LoVo (cell line): ENCODE data around the gene LRRC70.
"Not testable (repeated sequence)": the region's sequence is repeated elsewhere in the genome, so short reads cannot be mapped to it uniquely, and the experiment has no call there.

Experiments
- DNase-seq: peaks from one replicate; pipeline ENCODE4 v3.0.0-alpha.2; 2016; ENCODE audit warnings: low spot score

Gene LRRC70, protein sequence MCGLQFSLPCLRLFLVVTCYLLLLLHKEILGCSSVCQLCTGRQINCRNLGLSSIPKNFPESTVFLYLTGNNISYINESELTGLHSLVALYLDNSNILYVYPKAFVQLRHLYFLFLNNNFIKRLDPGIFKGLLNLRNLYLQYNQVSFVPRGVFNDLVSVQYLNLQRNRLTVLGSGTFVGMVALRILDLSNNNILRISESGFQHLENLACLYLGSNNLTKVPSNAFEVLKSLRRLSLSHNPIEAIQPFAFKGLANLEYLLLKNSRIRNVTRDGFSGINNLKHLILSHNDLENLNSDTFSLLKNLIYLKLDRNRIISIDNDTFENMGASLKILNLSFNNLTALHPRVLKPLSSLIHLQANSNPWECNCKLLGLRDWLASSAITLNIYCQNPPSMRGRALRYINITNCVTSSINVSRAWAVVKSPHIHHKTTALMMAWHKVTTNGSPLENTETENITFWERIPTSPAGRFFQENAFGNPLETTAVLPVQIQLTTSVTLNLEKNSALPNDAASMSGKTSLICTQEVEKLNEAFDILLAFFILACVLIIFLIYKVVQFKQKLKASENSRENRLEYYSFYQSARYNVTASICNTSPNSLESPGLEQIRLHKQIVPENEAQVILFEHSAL

DNA sequence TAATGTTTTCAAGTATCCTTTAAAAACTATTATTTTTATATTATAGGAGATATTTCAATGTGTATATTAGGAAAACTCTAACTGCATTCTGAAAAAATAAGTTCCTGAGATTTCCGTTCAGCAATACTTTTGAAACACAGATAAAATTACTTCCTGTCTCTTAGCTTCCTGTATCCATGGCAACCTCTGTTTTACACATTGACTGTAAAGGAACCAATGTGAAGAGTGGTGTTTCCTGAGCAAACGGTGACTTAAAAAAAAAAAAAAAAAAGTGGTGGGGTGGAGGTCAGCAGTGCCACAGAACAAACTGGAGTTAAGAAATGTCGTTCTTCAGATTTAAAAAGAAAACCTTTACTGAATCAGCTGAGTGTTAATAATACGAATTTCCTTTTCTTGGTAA lies at the start of gene LRRC70:
Gene LRRC70, plus strand, starts transcription at position 280 of the 400 bp plus-strand sequence. CDS start 620 bp downstream, outside the sequence.
- DNase-seq: no peak

DNA sequence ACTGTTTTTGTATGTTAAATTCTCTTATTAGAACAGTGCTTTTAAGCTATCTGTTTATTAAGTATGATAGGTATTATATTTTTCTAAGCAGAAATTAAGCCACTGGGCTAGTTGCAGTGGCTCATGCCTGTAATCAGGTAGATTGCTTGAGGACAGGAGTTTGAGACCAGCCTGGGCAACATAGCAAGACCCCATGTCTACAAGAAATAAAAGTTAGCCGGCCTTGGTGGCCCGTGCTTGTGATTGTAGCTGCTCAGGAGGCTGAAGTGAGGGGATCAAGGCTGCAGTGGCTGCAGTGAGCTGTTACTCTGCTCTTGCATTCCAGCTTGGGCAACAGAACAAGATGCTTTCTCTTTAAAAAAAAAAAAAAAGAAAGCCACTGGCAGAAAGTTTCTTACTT lies 45.0 kb upstream of the LRRC70 start:
- DNase-seq: no peak

DNA sequence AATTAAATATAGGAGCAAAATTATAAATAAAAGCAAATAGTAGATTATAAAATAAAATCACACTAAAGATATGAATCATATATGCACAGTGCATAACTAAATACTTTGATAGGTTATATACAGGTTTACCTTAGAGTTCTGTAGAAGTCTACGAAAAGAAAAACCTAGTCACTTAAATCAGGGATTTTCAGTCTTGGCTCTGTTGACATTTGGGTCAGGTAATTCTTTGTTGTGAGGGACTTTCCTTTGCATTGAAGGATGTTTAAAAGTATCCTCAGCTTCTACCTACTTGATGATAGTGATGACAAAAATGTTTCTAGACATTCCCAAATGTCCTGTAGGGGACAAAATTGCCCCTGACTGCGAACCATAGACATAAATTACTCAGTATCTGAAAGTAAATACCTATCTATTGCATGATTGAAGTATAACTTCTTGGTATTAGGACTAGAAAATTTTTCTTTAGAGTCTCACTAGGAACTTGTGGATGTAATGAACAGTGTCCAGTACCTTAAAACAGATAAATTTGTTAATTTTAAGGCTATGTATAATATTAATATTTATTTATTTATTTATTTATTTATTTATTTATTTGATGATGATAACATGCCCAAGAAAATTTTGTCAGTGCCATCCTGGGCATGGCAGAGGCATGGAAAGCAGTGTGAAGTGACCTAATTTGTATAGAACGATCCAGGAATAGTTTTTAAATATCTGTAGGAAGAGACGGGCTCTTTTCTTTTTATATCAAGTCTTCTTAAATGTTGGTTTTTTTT lies 44.0 kb upstream of the LRRC70 start:
- no peak for DNase-seq

DNA sequence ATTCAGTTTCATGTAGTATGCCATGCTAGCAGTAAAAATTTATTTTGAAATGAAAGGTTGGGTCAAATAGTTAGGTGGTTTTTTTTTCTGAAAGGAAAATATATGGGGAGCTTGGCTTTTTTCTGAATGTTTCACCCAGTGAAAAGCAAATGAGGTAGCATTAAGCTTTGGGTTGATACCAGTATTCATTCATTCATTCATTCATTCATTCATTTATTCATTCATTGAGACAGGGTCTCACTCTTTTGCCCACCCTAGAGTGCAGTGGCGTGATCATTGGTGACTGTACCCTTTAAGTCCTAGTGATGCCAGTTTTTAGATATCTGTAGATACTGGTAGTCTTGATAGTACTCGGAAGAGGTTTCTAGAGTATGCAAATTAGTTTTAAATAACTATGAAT lies 42.4 kb upstream of the LRRC70 start:
- no peak for DNase-seq

DNA sequence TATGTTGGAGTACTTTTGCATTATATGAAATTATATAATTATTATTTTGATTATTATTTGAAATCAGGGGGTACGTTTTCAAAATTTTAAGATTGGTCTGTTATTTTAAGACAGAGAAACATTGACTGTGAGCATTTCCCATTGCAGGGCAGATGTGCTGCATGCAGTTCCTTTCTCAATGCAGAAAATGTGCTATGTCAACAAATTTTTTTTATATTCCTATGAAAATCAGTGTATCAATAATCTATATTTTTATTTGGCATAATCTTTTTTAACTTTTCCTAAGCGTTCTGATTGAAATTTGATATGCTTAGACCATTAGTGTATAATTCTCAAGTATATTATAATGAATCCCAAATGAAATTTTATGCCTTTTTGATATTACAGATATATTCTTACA lies 41.8 kb upstream of the LRRC70 start:
- DNase-seq: no peak

DNA sequence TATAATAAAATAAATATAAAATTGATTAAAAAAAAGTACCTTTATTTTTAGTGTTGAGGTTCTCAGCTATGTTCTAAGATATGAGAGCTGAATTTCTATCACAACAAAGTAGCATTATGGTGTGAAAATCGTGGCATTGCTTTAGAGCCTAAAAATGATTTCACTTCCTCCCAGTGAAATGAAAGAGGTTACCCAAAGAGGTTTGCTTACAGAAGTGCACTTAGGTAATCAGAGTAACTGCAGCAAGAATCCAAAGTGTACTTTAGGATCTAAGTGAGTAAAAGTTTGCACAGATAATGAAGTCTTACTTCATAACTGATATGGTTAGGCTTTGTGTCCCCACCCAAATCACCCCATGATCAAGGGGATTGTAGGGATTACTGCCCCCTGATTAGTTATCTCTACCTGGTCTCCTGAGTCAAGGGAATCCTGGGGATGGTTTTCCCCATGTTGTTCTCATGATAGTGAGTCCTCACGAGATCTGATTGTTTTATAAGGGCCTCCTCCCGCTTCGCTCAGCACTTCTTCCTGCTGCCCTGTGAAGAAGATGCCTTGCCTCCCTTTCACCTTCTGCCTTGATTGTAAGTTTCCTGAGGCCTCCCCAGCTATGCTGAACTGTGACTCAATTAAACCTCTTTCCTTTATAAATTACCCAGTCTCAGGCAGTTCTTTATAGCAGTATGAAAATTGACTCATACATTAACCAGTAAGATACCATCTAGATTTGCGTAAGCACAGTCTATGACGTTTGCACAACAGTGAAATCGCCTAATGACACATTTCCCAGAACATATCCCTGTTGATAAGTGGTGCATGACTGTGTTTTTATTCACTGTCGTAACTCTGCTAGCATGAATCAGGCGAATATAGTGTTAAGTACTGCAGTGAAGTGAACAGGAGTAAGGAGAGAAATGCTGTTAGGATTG lies 40.3 kb upstream of the LRRC70 start:
- DNase-seq: no peak

DNA sequence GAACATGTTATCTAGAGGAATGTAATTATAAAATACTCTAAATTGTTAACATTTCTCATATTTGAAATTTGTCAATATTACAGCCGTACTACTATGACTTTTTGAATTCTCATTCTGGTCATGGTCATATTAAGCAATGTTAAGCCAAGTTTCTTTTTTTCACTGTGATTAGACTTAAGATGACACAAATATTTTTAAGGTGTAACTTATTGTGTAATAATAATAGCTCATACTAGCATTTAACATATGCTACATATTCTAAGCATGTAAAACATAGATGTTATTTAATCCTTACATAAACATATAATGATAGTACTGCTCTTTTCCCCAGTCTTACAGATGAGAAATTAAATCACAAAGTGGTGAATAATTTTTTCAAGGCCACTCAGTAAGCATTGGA lies 35.9 kb upstream of the LRRC70 start:
- DNase-seq: no peak

DNA sequence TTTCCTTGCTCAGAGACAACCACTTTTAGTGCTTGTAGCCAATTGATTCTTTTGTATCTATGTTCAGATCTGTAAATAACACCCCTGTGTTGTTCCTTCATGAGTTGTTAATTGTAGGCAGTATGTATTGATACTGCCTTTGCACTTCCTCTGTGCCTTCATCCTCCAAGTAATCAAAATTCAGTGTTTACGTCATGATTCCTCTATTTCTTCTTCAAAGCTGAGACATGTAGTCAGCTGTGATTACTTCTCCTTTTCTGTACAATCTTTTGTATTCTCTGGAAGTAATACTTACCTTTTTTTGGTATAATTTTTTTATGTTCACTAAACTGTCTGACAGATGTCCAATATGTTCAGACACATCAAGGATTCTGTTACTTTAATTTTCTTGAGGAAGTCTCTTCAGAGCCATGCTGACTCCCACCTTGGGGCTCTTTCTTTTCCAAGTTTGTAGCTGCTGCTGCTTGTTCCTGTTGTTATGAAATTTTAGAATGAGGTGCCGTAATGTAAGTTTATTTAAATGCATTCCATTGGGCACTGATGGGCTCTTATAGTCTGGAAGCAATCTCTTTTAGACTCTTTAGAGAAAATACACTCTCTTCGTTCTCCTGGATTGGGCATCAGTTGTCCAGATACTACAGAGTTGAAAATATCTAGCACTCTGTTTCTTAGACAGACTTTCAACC lies 30.5 kb upstream of the LRRC70 start:
- DNase-seq: no peak

DNA sequence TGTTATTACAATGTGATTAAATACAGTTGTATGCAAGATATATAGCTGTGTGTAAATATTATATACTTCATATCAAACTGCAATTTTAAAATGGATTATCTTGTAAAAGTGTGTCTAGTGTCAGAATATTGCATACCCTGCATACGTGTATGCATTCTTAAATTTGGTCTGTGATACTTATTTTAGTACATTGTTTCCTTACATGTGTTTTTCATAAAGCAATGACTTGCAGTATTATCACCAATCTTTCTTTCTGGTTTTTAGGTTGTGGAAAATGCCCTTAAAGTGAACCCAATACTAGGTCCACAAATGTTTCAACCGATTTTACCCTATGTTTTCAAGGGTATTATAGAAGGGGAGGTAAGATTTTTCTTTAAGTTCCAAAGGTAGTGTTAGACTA lies 28.5 kb upstream of the LRRC70 start:
- no peak for DNase-seq

DNA sequence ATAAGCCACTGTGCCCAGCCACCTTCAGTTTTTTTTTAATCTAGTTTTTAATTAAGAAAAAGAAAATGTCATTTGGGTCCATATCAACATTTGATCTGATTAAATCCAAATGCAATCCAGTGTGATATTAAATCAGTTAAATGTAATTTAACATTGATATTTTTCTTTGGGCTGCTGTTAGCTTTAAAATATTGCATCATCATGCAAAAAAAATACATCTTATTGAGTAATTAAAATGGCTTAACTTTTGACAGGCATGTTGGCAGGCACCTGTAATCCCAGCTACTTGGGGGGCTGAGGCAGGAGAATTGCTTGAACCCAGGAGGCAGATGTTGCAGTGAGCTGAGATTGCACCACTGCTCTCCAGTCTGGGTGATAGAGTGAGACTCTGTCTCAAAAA lies 22.7 kb upstream of the LRRC70 start:
- no peak for DNase-seq

DNA sequence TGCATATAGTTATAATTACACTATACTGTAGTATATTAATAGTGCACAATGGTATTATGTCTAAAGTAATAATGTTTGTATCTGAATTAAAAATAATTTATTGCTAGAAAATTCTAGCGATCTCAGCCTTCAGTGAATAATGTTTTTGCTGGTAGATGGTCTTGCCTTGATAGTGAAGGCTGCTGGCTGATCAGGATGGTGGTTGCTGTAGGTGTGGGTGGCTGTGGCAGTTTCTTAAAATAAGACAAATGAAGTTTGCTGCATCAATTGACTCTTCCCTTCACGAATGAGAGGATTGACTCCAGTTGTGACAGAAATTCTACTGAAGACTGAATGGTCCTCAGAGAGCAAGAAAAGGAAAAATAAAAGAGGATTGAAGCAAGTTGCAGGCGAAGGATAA lies 19.7 kb upstream of the LRRC70 start:
- no peak for DNase-seq

DNA sequence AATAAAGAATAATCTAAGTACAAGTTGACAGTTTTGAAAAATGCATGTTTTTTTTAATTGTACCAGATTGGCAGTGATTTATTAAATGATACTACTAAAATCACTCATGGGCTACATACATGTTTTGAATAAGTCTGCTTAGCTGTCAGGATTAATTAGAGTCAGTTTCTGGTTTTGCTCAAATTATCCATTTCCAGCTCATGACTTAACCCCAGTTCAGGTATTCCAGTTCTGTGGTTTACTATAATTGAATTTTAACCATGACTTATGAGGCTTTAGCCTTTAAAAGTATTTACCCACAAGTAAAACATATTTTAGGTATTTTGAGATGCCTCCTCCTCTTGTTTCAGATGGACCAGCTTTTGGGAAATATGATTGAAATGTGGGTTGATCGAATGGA lies 17.8 kb upstream of the LRRC70 start:
- no peak for DNase-seq

DNA sequence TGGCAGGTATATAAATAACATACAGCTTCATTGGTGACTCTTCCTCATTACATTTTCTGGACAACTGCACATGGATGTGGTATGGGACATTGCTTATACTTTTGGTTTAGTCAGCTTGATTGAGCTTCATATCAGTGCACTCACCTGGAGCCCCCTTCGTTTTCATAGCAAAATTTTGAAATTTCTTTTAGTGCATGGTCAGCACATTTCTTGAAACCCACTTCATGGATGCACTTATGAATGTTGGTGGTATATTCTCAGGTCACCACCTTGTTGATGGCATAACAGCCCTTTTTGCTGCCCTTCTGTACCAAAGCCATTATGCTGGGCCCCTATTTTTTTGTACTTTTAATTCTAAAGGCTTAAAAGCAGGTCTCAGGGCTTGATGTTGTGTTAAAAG lies 16.7 kb upstream of the LRRC70 start:
- no peak for DNase-seq

DNA sequence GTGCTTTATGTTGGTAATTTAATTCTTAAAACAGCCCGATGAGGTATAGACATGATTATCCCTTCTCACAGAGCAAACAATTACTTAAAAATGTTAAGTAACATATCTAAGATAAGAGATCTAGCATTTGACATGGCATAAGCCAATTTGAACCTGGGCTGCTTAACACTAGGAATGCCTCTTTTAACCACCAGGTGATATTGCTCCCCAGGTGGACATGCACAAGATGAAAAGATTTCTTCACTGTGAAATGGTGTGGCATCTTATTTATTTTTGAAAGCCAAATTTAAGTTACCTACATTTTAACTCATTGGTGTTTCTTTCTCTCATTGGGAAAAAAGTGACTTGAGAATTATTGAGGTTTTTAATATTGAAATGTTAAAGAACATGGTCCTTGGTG lies 15.8 kb upstream of the LRRC70 start:
- no peak for DNase-seq

DNA sequence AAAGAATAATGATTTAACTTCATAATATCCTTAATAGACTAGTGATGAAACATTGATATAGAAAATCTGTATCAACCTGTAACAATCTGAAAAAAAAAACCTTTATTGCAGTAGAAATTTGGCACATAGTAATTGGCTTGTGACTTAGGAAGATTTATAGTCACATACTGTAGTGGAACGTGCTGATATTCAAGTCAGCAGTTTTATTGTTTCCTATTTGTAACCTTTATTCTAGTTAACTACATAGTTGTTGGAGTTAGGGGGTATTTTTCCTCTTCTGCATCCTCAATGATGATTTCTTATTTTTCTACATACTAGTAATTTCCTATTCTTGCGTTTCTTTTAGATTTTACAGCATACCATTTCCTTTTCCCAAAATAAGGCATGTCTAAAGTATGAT lies 14.5 kb upstream of the LRRC70 start:
- DNase-seq: no peak

DNA sequence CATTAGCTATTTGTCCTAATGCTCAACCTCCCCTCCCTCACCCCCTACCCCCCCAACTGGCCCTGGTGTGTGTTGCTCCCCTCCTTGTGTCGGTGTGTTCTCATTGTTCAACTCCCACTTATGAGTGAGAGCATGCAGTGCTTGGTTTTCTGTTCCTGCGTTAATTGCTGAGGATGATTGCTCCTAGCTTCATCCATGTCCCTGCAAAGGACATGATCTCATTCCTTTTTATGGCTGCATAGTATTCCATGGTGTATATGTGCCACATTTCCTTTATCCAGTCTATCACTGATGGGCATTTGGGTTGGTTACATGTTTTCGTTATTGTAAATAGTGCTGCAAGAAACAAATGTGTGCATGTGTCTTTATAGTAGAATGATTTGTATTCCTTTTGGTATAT lies 12.9 kb upstream of the LRRC70 start:
- DNase-seq: not testable (repeated sequence)

DNA sequence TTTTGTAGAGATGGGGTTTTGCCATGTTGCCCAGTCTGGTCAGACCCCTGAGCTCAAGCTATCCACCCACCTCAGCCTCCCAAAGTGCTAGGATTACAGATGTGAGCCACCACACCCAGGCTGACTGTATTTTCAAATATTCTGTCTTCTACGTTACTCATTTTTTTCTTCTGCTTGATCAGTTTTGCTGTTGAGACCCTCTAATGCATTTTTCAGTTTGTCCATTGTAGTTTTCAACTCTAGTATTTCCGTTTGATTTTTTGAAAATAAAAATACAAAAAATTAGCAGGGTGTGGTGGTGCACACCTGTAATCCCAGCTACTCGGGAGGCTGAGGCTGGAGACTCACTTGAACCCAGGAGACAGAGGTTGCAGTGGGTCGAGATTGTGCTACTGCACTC lies 10.5 kb upstream of the LRRC70 start:
- DNase-seq: no peak

DNA sequence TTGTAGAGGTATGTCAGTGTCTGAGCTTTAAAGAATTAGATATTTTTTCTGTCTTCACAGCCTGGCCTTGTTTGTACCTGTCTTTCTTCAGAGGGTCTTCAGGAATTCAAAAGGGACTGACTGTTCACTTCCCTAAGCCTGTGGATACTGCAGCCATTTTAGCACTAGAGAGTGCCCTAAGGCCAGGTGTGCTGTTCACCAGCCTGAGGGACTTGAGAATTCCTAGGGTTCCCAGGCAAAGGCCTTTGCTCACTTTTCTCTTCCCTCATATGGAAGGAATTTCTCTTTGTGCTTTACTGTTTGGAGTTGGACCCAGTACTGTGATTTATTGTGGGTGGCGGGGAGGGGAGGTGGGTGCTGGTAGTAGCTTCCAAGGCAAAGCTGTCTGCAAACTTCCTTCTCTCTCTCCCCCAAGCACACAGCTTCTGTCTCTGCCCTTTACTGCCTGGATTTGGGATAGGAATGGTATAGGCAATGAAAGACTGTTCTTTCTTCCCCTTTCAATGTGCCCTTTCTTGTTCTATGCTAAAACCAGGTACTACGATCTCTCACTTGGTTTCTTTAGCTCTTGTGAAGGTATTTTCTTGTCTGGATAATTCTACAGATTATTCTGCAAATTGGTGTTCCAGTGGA lies 9.7 kb upstream of the LRRC70 start:
- no peak for DNase-seq

DNA sequence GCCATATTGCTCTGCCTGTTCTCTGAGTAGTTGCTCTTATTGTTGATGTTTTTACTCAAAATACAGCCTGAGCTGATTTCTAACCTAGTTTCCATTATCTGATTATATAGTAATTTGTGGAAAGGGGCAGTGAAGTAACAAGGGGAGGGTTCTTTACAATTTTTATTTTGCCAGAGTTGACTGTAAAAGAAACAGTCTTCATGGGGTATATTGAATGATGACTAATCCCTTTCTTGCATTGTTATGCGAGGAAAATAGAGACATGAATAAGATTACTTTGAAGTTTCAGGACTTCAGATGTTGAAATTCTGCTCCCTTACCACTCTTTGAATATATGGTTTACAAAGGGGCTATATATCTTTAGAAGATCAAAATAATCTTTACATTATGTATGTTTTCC lies 9.1 kb upstream of the LRRC70 start:
- DNase-seq: no peak

DNA sequence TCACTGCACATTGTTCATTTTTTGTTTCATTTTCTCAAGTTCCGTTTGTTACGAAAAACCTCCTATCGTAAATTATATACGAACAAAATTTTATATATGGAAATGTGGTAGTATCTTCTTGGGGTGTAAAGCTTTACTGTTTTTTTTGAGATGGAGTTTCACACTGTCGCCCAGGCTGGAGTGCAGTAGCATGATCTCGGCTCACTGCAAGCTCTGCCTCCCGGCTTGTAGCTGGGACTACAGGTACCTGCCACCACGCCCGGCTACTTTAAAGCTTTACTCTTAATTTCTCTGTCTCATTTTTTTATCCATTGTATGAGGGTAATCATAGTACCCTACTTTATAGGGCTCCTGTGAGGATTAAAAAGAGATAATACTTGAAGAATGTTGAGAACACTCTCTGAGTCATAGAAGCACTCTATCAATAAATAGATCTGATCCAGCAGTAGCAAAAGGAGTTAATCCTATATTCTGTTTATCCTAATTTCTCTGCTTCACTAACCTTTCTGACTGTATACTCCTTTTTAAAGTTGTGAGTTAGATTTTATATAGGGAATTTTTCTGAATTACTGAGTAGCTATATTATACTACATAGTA lies 5.6 kb upstream of the LRRC70 start:
- DNase-seq: no peak

DNA sequence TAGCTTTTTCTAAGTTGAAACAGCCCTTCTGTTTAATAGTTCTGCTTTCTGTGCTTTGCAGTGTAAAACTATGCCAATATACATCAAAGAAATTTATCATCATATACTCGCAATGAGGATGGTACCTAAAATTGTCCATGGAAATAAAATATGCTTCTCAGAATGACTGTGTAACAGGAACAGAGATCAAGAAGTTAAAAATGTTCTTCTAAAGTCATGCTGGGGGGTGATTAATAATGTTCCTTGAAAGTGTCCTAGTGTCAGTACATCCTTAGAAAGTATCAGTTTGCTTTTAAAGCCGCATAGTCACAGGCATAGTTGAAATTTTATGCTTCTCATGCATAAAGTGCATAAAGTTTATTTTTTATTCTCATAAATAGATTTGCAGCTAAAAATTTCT lies 4.0 kb upstream of the LRRC70 start:
- no peak for DNase-seq
